OCI-LY1 (cell line): ENCODE measurements around the gene STS.

Experiments
- EZH2 ChIP-seq: fragments of 200-600 bp; sonication (generic), shearing (Covaris generic); IDR thresholded peaks from 2 replicates; pipeline ENCODE4 v1.8.0; 2017; ENCODE audit warnings: borderline replicate concordance, mixed run types, mild to moderate bottlenecking, antibody characterized with exemption, low read length, moderate library complexity, mixed read lengths
- TF ChIP-seq, protein P1 (sequence below): fragments of 200-600 bp; sonication (generic), shearing (Covaris generic); IDR thresholded peaks from 2 replicates; pipeline ENCODE4 v1.5.1; 2017; ENCODE audit warnings: mild to moderate bottlenecking, antibody characterized with exemption, low read length, moderate library complexity, mixed read lengths

GRCh38 chrX:7192871-7193270 is 45.4 kb downstream of the STS start:
- TF ChIP-seq, protein P1, sequence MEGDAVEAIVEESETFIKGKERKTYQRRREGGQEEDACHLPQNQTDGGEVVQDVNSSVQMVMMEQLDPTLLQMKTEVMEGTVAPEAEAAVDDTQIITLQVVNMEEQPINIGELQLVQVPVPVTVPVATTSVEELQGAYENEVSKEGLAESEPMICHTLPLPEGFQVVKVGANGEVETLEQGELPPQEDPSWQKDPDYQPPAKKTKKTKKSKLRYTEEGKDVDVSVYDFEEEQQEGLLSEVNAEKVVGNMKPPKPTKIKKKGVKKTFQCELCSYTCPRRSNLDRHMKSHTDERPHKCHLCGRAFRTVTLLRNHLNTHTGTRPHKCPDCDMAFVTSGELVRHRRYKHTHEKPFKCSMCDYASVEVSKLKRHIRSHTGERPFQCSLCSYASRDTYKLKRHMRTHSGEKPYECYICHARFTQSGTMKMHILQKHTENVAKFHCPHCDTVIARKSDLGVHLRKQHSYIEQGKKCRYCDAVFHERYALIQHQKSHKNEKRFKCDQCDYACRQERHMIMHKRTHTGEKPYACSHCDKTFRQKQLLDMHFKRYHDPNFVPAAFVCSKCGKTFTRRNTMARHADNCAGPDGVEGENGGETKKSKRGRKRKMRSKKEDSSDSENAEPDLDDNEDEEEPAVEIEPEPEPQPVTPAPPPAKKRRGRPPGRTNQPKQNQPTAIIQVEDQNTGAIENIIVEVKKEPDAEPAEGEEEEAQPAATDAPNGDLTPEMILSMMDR: no peak
- TF ChIP-seq EZH2: no peak
